ENCODE measurements around the gene SCAMP1. TPM values are rescaled to one million over a fixed set of nuclear protein-coding genes. Genes with fewer than 3 reads are reported as not detected.

SCAMP1 gene
- total RNA-seq, 4 donors from 2014 or later = 28.3 to 33.1 (median 30.9) TPM

- TF ChIP-seq CTCF (IDR thresholded peaks at IDR 0.05) (no peak), POLR2A (IDR thresholded peaks at IDR 0.05) (no peak)
- DNase-seq (ENCODE audit: low spot score in 2 of 2) = no peak
- 82 to 85% methylated on average over 2 of the region's 2 CpGs for whole genome bisulfite sequencing, 2 donors
- intact Hi-C loops (cut with DNase I; ENCODE audit: low total_unique reads) = no loop called here
- H3K4me3 ChIP-seq (ENCODE audit: low read depth, poor library complexity, severe bottlenecking) = no peak overlapping the region
These were observed 44.4 kb downstream of the SCAMP1 start for GRCh38 chr5:78404682-78405293.

GRCh38 chr5:78405829-78406750 is 45.7 kb downstream of the SCAMP1 start:
- no peak for DNase-seq (ENCODE audit: low spot score in 2 of 2)
- WGBS, 2 donors = 68 to 69% methylated on average over 5 of the region's 5 CpGs
- H3K4me3 ChIP-seq (ENCODE audit: low read depth, poor library complexity, severe bottlenecking) = no peak overlapping the region
- no peak for TF ChIP-seq POLR2A (IDR thresholded peaks at IDR 0.05)
- no peak for TF ChIP-seq CTCF (IDR thresholded peaks at IDR 0.05)
- intact Hi-C loops (cut with DNase I; ENCODE audit: low total_unique reads) = no loop called here

DNA sequence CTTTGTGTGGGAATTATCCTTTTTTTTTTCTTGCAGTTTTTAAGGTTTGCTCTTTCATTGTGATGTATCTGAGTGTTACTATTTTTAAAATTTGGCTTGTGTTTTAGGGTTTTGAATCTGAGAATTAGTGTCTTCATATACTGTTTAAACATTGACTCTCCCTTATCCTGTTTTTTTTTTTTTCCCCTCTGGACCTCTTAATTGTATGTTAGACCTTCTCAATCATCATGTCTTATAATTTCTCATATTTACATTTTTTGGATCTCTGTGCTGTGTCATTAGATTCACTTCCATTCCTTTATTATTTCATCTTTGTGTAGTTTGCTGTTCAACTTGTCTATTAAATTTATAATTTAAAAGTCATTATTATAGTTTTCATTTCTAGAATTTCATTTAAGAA is 47.0 kb downstream of the SCAMP1 start:
- intact Hi-C loops (cut with DNase I; ENCODE audit: low total_unique reads) = no loop called here
- H3K4me3 ChIP-seq (ENCODE audit: low read depth, poor library complexity, severe bottlenecking) = no peak overlapping the region
- no peak for TF ChIP-seq POLR2A (IDR thresholded peaks at IDR 0.05)
- TF ChIP-seq CTCF (IDR thresholded peaks at IDR 0.05) = no peak
- DNase-seq (ENCODE audit: low spot score in 2 of 2) = no peak

GRCh38 chr5:78411586-78411985 is 51.2 kb downstream of the SCAMP1 start:
- TF ChIP-seq CTCF (IDR thresholded peaks at IDR 0.05) = no peak
- no peak for TF ChIP-seq POLR2A (IDR thresholded peaks at IDR 0.05)
- no peak for DNase-seq (ENCODE audit: low spot score in 2 of 2)
- H3K4me3 ChIP-seq (ENCODE audit: low read depth, poor library complexity, severe bottlenecking) = no peak overlapping the region
- intact Hi-C loops (cut with DNase I; ENCODE audit: low total_unique reads) = no loop called here

- no peak for DNase-seq (ENCODE audit: low spot score in 2 of 2)
- TF ChIP-seq POLR2A (IDR thresholded peaks at IDR 0.05) (no peak), CTCF (IDR thresholded peaks at IDR 0.05) (no peak)
- WGBS, 2 donors = 63 to 64% methylated on average over 1 of the region's 1 CpG
- no peak overlapping the region for H3K4me3 ChIP-seq (ENCODE audit: low read depth, poor library complexity, severe bottlenecking)
- intact Hi-C loops (cut with DNase I; ENCODE audit: low total_unique reads) = no loop called here
These were observed 56.4 kb downstream of the SCAMP1 start for GRCh38 chr5:78416677-78417425.

Measured in lower leg skin (tissue), 4 donors.